Measurements from ENCODE around the gene ISOC1. TPM values are rescaled to one million over a fixed set of nuclear protein-coding genes. Genes with fewer than 3 reads are reported as not detected.

Gene ISOC1
- total RNA-seq, 1 donor from 2014 or later: 19.1 TPM

DNA sequence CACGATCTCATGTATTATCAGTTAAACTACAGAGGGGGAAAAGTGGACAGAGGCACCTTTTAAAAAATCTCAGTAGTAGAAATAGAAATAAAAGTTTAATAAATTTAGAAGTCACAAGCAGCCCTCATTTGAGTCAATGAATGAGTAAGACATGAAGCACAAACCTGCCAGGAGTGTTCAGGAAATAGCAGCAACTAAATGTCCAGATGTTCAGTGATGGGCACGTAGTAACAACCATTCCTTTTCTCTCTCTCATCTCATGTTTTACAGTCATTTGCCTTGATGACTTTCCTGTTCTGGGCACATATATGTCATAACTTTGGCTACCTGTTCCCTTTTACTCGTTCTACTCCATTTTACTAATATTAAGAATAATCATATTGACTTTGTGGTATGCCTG, 17.7 kb downstream of the ISOC1 start:
- intact Hi-C loops (cut with DNase I): no loop called here
- TF ChIP-seq, protein P1, sequence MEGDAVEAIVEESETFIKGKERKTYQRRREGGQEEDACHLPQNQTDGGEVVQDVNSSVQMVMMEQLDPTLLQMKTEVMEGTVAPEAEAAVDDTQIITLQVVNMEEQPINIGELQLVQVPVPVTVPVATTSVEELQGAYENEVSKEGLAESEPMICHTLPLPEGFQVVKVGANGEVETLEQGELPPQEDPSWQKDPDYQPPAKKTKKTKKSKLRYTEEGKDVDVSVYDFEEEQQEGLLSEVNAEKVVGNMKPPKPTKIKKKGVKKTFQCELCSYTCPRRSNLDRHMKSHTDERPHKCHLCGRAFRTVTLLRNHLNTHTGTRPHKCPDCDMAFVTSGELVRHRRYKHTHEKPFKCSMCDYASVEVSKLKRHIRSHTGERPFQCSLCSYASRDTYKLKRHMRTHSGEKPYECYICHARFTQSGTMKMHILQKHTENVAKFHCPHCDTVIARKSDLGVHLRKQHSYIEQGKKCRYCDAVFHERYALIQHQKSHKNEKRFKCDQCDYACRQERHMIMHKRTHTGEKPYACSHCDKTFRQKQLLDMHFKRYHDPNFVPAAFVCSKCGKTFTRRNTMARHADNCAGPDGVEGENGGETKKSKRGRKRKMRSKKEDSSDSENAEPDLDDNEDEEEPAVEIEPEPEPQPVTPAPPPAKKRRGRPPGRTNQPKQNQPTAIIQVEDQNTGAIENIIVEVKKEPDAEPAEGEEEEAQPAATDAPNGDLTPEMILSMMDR (IDR thresholded peaks at IDR 0.05): no peak
- DNase-seq (no peak), ATAC-seq (no peak)
- H3K27ac ChIP-seq: no peak overlapping the region
- no peaks in the 10 kb centered on the region for H3K4me1 ChIP-seq
- H3K4me3 ChIP-seq: no peak overlapping the region
- peaks cover 19% of the 10 kb centered on the region for H3K36me3 ChIP-seq
- no peaks in the 10 kb centered on the region for H3K9me3 ChIP-seq
- H3K27me3 ChIP-seq (ENCODE audit: low read depth): no peaks in the 10 kb centered on the region

DNA sequence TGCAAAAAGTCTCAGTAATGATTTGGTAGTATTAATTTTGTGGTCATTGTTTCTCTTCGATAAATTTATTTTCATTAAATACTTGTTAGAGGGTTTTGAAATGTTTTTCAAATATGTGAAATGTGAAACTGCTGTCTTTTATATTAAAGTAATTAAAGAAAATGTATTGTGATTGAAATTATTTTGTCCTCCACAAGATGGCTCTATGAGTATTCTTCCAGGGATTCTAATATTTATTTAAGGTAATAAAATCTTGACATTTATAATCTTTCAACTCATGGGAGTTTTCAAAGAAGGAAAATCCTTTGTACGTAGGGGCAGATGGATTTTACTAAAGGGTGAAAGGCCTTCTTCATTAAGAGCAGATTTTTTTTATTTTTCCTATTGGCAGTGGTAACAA, 19.3 kb downstream of the ISOC1 start:
- no peak for DNase-seq
- ATAC-seq: no peak
- intact Hi-C loops (cut with DNase I): no loop called here

DNA sequence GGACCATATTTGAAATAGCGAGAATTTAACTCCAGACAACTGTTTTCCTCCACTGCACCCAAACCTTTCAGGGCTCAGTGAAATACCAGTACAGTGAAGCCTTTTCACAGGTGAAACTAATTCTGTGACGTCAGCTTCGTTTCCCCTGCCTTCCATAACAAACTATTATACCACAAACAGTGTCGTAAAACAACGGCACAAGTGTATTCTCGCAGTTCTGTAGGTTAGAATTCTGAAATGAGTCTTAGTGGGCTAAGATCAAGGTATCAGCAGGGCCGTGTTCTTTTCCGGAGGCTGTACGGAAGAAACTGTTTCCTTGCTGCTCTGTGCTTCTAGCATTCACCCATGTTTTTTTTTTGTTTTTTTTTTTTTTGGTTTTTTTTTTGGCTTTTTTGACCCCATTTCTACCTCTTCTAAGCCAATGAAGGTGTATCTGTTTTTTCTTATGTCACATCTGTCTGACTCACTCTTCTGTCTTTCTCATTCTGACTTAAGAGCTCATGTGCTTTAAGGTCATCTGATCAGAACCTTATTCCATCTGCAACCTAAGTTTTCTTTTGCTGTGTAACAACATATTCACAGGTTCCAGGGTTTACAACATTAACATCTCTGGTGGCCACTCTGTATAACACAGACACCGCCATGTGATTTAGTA, 20.1 kb downstream of the ISOC1 start:
- DNase-seq (no peak), ATAC-seq (no peak)
- no peaks in the 10 kb centered on the region for H3K27me3 ChIP-seq (ENCODE audit: low read depth)
- TF ChIP-seq, protein P1 (IDR thresholded peaks at IDR 0.05): no peak
- H3K4me1 ChIP-seq: no peaks in the 10 kb centered on the region
- H3K9me3 ChIP-seq: no peaks in the 10 kb centered on the region
- H3K27ac ChIP-seq: no peak overlapping the region
- no peak overlapping the region for H3K4me3 ChIP-seq
- peaks cover 4% of the 10 kb centered on the region for H3K36me3 ChIP-seq
- intact Hi-C loops (cut with DNase I): no loop called here

More for the DNA sequence above, 19.3 kb downstream of the ISOC1 start:
- H3K27me3 ChIP-seq (ENCODE audit: low read depth): no peaks in the 10 kb centered on the region
- H3K27ac ChIP-seq: no peak overlapping the region
- peaks cover 4% of the 10 kb centered on the region for H3K36me3 ChIP-seq
- H3K9me3 ChIP-seq: no peaks in the 10 kb centered on the region
- TF ChIP-seq, protein P1 (IDR thresholded peaks at IDR 0.05): no peak
- H3K4me1 ChIP-seq: no peaks in the 10 kb centered on the region
- H3K4me3 ChIP-seq: no peak overlapping the region

DNA sequence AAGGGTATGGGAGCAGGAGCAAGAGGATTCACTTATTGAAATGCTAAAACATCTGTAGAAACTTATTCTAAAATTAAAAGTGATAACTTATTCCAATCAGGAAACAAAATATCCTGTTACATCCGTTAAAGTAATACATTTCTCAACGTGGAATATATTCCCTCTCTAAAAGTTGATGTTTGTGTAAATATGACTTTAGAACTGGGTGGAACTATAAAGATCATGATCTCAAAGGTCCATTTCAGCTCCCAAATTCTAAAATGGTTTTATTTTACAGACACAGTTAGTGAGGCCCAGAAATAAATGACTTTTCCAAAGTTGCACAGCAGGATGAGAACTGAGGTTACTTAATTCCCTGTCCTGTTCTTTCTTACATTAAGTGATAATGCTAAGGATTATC, 21.1 kb downstream of the ISOC1 start:
- ATAC-seq (no peak), DNase-seq (no peak)
- Histone ChIP-seq H3K27ac (no peak overlapping the region), H3K4me3 (no peak overlapping the region), H3K27me3 (ENCODE audit: low read depth) (no peaks in the 10 kb centered on the region), H3K36me3 (peaks cover 4% of the 10 kb centered on the region), H3K4me1 (no peaks in the 10 kb centered on the region), H3K9me3 (no peaks in the 10 kb centered on the region)
- intact Hi-C loops (cut with DNase I): no loop called here
- TF ChIP-seq, protein P1 (IDR thresholded peaks at IDR 0.05): no peak

DNA sequence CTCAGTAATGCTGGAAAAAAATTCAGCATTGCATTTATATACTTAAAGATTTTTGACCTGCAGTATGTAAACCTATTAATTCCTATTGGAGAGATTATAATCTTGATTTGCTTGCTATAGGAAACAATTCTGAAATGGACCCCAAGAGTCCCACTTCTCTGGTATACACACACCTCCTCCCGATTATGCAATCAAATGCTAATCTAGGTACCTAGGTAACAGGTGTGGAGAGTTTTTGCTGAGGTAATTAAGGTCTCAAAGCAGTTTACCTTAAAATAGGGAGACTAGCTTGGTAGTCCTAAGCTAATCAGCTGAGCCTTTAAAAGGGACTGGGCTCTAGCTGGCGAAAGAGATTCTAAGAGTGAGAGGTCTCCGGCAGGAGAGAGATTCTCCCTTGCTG, 22.2 kb downstream of the ISOC1 start:
- H3K9me3 ChIP-seq: no peaks in the 10 kb centered on the region
- H3K4me1 ChIP-seq: no peaks in the 10 kb centered on the region
- TF ChIP-seq, protein P1 (IDR thresholded peaks at IDR 0.05): no peak
- H3K27me3 ChIP-seq (ENCODE audit: low read depth): no peaks in the 10 kb centered on the region
- H3K27ac ChIP-seq: no peak overlapping the region
- intact Hi-C loops (cut with DNase I): no loop called here
- peaks cover 4% of the 10 kb centered on the region for H3K36me3 ChIP-seq
- DNase-seq (no peak), ATAC-seq (no peak)
- no peak overlapping the region for H3K4me3 ChIP-seq

All from lower lobe of right lung (tissue), 2 donors.